ENCODE measurements around the gene PCLAF. TPM values are rescaled to one million over a fixed set of nuclear protein-coding genes. Genes with fewer than 3 reads are reported as not detected.

Gene PCLAF
- total and polyA plus RNA-seq, 2 of the 8 experiments (the other 6 are each of a cell fraction or from before 2014, with no cell fraction given): 76.2 to 124 TPM

DNA sequence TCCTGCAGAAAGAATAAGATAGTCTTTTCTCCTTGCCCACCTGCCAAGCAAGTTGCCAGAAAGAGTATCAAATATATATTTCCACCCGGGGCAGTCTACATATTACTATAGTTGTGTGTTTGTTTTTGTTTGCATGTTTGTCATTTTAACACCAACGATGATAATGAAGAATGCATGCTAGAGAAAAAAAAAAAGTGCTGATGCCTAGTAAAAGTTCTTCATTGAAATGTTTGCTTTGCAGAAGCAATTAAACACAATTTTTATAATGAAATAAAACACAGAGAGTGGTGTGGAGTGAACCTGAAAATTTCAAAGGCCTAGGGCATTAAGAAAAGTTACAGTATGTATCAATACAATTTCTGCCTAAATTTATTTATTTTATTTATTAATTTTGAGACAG is 2.5 kb upstream of the PCLAF start:
- FAIRE-seq (no peak), DNase-seq (ENCODE audit: low read depth in 1 of 2, low spot score in 2 of 2) (no peak)
- Histone ChIP-seq H3K79me1 (ENCODE audit: low read depth, low read length) (peaks cover 3% of the 10 kb centered on the region; the same call in 1 of the 2 replicates), H4K5ac (ENCODE audit: insufficient read length, low read depth, low read length) (no peak overlapping the region), H2AFZ (ENCODE audit: low read length) (no peak overlapping the region), H3K27ac (ENCODE audit: low read depth, low read length) (no peak overlapping the region), H2BK15ac (ENCODE audit: low read length) (no peak overlapping the region), H3K23ac (ENCODE audit: insufficient read length) (no peak overlapping the region), H2BK12ac (ENCODE audit: low read depth, low read length) (no peak overlapping the region), H3K56ac (replicated peaks; ENCODE audit: insufficient read length, low read depth, low read length) (no peak overlapping the region), H3K23me2 (ENCODE audit: low read depth, low read length) (peaks cover 5% of the 10 kb centered on the region; the same call in 1 of the 2 replicates), H3K9ac (replicated peaks in 1 of 4; ENCODE audit: extremely low read depth in 1 of 4, low read depth in 3 of 4, low read length in 3 of 4) (no peak overlapping the region), H3K36me3 (ENCODE audit: control insufficient read depth in 2 of 4, insufficient read depth in 4 of 4, low read length in 3 of 4) (peaks cover 0 to 3% (median 0%) of the 10 kb centered on the region in 4 experiments; a peak in 1 of 8 replicates), H2BK5ac (ENCODE audit: low read depth, low read length) (no peak overlapping the region), H3K4ac (replicated peaks; ENCODE audit: insufficient read length, low read depth, low read length) (no peak overlapping the region), H3K18ac (ENCODE audit: extremely low read depth, low read length) (no peak overlapping the region), H2BK120ac (replicated peaks; ENCODE audit: low read depth, low read length) (no peak overlapping the region), H3K9me3 (ENCODE audit: insufficient read depth in 2 of 2, low read depth in 1 of 2, low read length in 1 of 2) (no peaks in the 10 kb centered on the region), H2BK20ac (ENCODE audit: low read length) (no peak overlapping the region), H3K4me3 (ENCODE audit: extremely low read depth in 1 of 4, insufficient read depth in 2 of 4, low read depth in 3 of 4, low read length in 4 of 4) (no peak overlapping the region), H3K27me3 (replicated peaks in 1 of 4; ENCODE audit: control insufficient read depth in 3 of 4, extremely low read depth in 1 of 4, insufficient read depth in 3 of 4, low read length in 3 of 4) (no peaks in the 10 kb centered on the region), H3K4me2 (ENCODE audit: insufficient read depth in 1 of 2, low read depth in 2 of 2, low read length in 2 of 2) (no peak overlapping the region), H4K20me1 (replicated peaks in 1 of 2; ENCODE audit: control insufficient read depth in 1 of 2, insufficient read depth in 2 of 2, low read length in 2 of 2) (no peaks in the 10 kb centered on the region), H2AK5ac (ENCODE audit: low read depth, low read length) (no peak overlapping the region), H3K4me1 (replicated peaks in 1 of 4; ENCODE audit: control insufficient read depth in 3 of 4, insufficient read depth in 4 of 4, low read length in 3 of 4) (0 out of 7 replicates have a peak, but pooled peaks cover 0 to 2% (median 0%) of the 10 kb centered on the region in 4 experiments), H4K91ac (replicated peaks; ENCODE audit: insufficient read length, low read length) (no peak overlapping the region), H3K14ac (ENCODE audit: insufficient read length) (no peak overlapping the region), H3K79me2 (ENCODE audit: control insufficient read depth in 1 of 2, insufficient read depth in 2 of 2, low read length in 2 of 2) (peaks cover 0 to 19% of the 10 kb centered on the region in 2 experiments; a peak in 2 of 4 replicates), H4K8ac (ENCODE audit: extremely low read depth, insufficient read depth, low read length) (no peak overlapping the region)
- ChIA-PET CTCF (ENCODE audit: partially characterized antibody) (no interaction called here), POLR2A (ENCODE audit: partially characterized antibody) (no interaction called here)
- 85% methylated on average over 2 of the region's 2 CpGs; no CpG with 5 or more reads in 1 of the 2 experiments for WGBS, 2 experiments (ENCODE audit: extremely low coverage in 1 of 2, insufficient coverage in 1 of 2, insufficient read length in 1 of 2, insufficient replicate concordance in 2 of 2, low coverage in 1 of 2, low lambda C conversion rate in 2 of 2, missing lambda C conversion rate in 1 of 2)
- TF ChIP-seq CEBPB (IDR thresholded peaks at IDR 0.05; ENCODE audit: low read depth, low read length) (no peak), SP4 (IDR thresholded peaks at IDR 0.05; ENCODE audit: low read length) (no peak), POLR2A (IDR thresholded peaks at IDR 0.05; ENCODE audit: control extremely low read depth in 1 of 2, low read depth in 2 of 2, low read length in 2 of 2) (no peak), JUND (IDR thresholded peaks at IDR 0.05; ENCODE audit: low read length) (no peak), SIX5 (IDR thresholded peaks at IDR 0.05; ENCODE audit: low read depth, low read length) (no peak), ATF3 (IDR thresholded peaks at IDR 0.05; ENCODE audit: insufficient read depth, low read depth, low read length) (no peak), CHD1 (IDR thresholded peaks at IDR 0.05; ENCODE audit: low read depth, low read length) (no peak), RAD21 (IDR thresholded peaks at IDR 0.05 in 1 of 2, conservative IDR thresholded peaks at IDR 0.05 in 1 of 2; ENCODE audit: low read depth in 2 of 2, low read length in 2 of 2) (no peak), CTCF (IDR thresholded peaks at IDR 0.05; ENCODE audit: control extremely low read depth in 1 of 3, insufficient read depth in 1 of 3, low read depth in 1 of 3, low read length in 3 of 3) (no peak), ZNF274 (IDR thresholded peaks at IDR 0.05; ENCODE audit: borderline replicate concordance, extremely low read depth, low read length) (no peak), RNF2 (IDR thresholded peaks at IDR 0.05; ENCODE audit: borderline replicate concordance, low read depth, low read length, missing control alignments, poor library complexity, severe bottlenecking) (no peak)

All from H1 (cell line).